ENCODE results near the gene PAX6. TPM values are rescaled to one million over a fixed set of nuclear protein-coding genes. Genes with fewer than 3 reads are reported as not detected.

PAX6 gene
- total RNA-seq, 4 donors from 2014 or later: 0.46 TPM; not detected in 3

DNA sequence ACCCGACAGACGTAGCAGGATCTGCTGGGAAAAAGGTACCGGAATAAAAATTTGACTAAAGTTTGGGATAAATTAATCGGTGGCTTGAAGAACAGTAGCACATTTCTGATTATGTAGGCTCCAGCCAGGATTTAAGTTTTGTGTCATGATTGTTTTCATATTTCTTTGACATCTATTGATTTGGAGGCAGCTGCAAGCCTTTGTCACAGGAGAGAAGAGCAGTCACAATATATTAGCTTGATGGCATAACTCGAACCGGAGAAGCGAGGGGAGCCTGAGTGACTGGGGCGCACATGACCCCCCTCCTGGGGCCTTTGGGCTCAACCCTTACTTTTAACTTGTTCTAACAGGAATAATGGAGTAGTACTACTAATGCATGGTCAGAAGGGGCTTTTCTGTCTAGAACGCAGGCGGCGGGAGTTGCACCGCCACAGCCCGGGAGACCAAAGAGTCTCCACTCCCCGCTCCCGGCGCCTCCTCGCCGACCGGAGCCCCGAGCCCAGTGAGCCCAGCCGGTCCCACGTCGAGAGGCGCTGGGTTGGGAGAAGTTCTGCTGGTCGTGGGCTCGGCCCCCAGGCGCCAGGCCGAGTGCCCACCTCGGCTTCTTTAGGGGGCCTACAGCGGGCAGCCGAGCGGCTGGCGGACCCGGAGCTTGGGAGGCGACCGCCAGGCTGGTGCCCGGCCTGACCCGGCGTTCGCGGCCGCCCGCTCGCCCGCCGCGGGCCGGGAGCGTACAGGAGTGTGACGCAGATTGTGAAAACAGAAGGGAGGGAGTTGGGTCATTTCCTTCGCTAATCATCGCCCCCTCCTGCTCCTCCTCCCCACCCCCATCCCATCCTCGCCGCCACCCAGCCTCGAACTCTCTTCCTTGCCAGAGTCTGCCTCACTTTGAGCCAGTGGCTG, 15.7 kb upstream of the PAX6 start:
- DNase-seq (ENCODE audit: low spot score) (no peak), ATAC-seq (ENCODE audit: low FRiP score) (no peak)
- TF ChIP-seq, protein P1, sequence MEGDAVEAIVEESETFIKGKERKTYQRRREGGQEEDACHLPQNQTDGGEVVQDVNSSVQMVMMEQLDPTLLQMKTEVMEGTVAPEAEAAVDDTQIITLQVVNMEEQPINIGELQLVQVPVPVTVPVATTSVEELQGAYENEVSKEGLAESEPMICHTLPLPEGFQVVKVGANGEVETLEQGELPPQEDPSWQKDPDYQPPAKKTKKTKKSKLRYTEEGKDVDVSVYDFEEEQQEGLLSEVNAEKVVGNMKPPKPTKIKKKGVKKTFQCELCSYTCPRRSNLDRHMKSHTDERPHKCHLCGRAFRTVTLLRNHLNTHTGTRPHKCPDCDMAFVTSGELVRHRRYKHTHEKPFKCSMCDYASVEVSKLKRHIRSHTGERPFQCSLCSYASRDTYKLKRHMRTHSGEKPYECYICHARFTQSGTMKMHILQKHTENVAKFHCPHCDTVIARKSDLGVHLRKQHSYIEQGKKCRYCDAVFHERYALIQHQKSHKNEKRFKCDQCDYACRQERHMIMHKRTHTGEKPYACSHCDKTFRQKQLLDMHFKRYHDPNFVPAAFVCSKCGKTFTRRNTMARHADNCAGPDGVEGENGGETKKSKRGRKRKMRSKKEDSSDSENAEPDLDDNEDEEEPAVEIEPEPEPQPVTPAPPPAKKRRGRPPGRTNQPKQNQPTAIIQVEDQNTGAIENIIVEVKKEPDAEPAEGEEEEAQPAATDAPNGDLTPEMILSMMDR (IDR thresholded peaks at IDR 0.05): no peak

DNA sequence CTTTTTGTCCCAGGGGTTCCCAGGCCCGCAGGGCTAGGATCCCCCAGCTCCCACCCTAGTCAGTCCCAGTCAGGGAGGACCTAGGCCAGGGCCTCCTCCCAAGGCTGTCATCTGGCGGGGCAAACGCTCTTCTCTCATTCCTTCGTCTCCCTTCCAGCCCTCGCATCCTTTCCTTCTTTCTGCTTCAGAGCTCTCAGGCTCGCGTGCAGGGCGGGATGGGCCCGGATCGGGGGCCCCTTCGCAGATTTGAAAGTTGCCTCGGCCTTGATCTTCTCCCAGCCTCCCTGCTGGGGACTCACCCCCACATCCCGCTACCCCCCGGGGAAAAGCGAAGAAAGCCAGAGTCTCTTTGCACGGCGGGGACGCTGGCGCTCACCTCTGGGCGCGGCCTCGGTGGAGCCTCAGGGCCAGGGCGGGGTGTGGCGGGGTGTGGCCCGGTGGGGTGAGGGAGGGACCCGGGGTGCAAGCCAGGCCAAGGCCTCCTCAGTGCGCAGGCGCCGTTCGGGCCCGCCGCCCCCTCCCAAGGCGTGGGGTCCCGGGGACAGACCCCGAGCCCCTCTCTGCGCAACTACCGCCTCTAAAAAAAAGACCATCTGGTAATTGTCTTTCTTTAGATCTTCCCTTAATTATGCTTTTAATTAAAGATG, 14.8 kb upstream of the PAX6 start:
- DNase-seq (ENCODE audit: low spot score) (no peak), ATAC-seq (ENCODE audit: low FRiP score) (no peak)
- TF ChIP-seq, protein P1 (IDR thresholded peaks at IDR 0.05): no peak

DNA sequence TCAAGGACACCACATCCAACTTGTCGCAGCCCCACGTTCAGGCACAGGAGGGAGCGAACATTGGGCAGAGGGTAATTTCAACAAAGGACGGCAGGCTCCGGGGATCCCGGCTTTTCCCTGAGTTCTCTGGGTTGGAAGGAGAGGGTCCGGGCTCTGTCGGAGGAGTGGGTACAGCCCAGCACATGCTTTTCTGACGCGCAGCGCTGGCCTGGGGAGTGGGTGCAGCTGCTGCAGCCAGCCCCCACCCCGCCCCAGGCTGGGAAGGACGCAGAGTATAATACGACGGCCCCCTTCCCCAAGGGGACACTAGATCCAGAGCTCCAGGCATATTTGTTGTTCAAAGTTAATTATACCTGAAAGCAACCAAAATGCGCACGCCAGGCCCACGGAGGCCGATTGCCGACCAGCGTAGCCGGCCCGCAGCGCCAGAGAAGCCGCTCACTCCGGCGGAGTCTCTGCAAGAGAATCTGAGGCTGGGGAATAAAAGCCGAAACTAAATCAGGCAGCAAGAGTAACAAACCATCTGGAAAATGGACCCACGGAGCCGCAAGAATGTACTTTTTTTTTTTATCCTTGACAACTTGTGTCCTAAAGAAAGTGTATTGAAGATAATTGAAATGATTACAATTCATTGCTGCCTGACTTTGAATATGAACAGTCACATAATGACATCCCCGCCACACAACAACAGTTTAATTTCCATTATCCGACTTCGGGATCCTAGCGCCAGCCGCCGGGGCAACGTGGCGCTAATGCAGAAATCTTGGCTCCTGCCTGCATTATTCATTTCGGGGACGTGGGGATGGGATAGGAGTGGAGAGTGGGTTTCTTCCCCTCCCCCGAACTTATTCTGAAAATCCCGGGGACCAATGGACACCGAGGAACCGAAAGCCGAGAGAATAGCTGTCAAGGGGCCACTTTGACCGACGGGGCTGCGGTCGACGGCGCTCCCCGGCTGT, 14.0 kb upstream of the PAX6 start:
- no peak for DNase-seq (ENCODE audit: low spot score)

DNA sequence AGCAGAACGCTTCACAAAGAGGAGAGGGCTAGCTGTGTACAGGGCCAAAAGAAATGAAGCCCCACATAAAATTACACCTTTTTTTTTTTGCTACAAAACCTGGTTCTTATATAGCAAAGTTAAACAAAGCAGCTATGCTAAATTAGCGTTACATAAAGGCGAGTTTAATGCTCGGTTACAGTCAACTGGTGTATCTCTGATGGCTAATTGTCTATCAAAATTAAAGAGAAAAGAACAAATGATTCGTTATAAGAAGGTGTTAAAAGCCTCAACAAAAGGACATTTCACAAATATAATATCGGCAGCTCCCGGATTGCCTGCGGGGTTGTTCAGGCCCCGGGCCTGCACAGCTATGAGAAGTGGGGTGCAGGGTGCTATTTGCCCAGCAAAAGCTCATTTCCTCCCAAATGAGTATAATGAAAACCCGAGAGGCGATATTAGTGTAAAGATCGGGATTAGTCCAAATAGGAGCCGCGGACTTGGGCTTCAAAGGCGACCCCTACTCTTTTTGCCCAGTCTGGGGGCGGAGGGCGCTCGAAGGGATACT, 13.3 kb upstream of the PAX6 start:
- TF ChIP-seq, protein P1 (IDR thresholded peaks at IDR 0.05): no peak
- ATAC-seq (ENCODE audit: low FRiP score) (no peak), DNase-seq (ENCODE audit: low spot score) (no peak)

More for the DNA sequence above, 14.0 kb upstream of the PAX6 start:
- ATAC-seq (ENCODE audit: low FRiP score): no peak
- TF ChIP-seq, protein P1 (IDR thresholded peaks at IDR 0.05): no peak

DNA sequence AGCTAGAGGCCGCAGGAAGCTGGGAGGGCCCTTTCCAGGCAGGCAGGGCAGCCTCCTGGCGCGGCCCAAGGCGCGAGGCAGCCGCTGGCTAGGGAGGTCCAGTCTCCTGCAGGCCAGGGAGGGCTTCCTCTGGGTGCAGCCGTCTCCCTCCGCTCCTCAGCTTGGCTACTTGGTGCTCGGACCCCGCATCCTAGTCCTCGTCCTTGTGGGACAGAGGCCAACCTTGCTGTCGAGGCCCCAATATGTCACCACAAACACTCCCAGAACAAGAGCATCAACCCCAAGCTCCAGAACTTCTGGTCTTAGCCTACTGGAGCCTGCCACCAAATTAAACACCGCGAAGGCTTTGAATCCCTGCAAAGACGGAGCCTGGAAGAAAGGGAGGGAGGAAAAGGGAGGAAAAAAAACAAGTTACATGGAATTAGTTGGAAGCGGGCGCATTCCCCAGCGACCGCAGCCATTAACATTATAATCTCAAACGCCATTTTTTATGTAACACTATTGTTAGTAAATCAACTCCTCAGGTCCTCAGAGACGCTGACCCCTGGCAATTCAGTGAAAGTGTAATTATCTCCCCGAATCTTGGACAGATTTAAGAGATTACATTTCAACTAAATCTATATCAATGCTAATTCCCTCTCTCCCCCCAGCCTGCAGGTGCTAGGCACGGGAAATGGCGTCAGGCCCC, 12.7 kb upstream of the PAX6 start:
- TF ChIP-seq, protein P1 (IDR thresholded peaks at IDR 0.05): no peak
- no peak for DNase-seq (ENCODE audit: low spot score)
- ATAC-seq (ENCODE audit: low FRiP score): no peak
